ENCODE measurements around the gene PLCH2. TPM values are rescaled to one million over a fixed set of nuclear protein-coding genes. Genes with fewer than 3 reads are reported as not detected.

PLCH2 gene
- total RNA-seq, 1 donor from 2014 or later, result 3.8 TPM

DNA sequence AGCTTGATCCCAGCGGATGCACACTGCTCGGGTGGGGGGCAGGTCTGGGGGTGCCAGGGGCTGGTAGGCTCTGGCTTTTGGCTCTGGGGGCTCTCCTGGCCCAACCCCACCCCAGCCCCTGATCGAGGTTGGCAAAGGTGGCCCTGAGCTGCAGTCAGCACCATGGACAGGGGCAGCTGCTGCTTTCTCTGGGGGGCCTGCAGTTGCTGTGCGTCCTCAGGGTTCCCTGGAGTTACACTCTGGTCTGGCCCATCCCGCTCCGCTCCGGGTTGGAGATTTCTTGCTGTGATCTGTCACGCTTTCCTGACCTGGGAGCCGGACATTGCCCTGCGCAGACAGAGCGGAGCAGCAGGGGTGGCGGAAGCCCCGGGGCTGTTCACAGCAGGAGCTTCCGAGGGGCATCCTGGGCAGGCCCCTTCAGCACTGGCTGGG, 8.0 kb upstream of the PLCH2 start:
- peaks cover 82% of the 10 kb centered on the region for H3K27me3 ChIP-seq (ENCODE audit: low read depth)
- no peaks in the 10 kb centered on the region for H3K4me1 ChIP-seq
- no peak for ATAC-seq
- H3K36me3 ChIP-seq, result no peaks in the 10 kb centered on the region
- H3K9me3 ChIP-seq, result no peaks in the 10 kb centered on the region
- TF ChIP-seq, protein P1, sequence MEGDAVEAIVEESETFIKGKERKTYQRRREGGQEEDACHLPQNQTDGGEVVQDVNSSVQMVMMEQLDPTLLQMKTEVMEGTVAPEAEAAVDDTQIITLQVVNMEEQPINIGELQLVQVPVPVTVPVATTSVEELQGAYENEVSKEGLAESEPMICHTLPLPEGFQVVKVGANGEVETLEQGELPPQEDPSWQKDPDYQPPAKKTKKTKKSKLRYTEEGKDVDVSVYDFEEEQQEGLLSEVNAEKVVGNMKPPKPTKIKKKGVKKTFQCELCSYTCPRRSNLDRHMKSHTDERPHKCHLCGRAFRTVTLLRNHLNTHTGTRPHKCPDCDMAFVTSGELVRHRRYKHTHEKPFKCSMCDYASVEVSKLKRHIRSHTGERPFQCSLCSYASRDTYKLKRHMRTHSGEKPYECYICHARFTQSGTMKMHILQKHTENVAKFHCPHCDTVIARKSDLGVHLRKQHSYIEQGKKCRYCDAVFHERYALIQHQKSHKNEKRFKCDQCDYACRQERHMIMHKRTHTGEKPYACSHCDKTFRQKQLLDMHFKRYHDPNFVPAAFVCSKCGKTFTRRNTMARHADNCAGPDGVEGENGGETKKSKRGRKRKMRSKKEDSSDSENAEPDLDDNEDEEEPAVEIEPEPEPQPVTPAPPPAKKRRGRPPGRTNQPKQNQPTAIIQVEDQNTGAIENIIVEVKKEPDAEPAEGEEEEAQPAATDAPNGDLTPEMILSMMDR (IDR thresholded peaks at IDR 0.05), result no peak
- DNase-seq, result no peak
- H3K4me3 ChIP-seq, result no peak overlapping the region
- no peak overlapping the region for H3K27ac ChIP-seq
- intact Hi-C loops (cut with DNase I), result no loop called here

DNA sequence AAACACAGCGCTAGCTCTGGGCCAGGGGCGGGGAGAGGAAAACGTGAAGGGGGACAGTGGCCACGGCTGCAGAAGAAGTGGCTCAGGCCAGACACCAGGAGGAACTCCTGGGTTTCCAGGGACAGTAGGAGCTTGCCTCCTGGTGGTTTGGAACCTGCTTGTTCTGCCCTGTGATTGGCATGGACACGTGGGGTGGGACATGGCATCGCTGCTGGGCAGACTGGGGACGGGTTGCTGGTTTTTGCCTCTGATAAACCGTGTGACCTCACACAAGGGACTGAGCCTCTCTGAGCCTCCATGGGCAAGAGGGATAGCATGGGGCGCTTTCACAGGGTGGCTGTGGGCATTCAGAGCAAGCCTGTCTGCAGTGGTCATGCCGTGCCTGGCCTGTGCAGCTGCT, 7.5 kb upstream of the PLCH2 start:
- no peak overlapping the region for H3K27ac ChIP-seq
- TF ChIP-seq, protein P1 (IDR thresholded peaks at IDR 0.05), result no peak
- H3K9me3 ChIP-seq, result no peaks in the 10 kb centered on the region
- no peaks in the 10 kb centered on the region for H3K4me1 ChIP-seq
- no peak overlapping the region for H3K4me3 ChIP-seq
- H3K36me3 ChIP-seq, result no peaks in the 10 kb centered on the region
- no peak for DNase-seq
- intact Hi-C loops (cut with DNase I), result no loop called here
- ATAC-seq, result no peak
- peaks cover 77% of the 10 kb centered on the region for H3K27me3 ChIP-seq (ENCODE audit: low read depth)

DNA sequence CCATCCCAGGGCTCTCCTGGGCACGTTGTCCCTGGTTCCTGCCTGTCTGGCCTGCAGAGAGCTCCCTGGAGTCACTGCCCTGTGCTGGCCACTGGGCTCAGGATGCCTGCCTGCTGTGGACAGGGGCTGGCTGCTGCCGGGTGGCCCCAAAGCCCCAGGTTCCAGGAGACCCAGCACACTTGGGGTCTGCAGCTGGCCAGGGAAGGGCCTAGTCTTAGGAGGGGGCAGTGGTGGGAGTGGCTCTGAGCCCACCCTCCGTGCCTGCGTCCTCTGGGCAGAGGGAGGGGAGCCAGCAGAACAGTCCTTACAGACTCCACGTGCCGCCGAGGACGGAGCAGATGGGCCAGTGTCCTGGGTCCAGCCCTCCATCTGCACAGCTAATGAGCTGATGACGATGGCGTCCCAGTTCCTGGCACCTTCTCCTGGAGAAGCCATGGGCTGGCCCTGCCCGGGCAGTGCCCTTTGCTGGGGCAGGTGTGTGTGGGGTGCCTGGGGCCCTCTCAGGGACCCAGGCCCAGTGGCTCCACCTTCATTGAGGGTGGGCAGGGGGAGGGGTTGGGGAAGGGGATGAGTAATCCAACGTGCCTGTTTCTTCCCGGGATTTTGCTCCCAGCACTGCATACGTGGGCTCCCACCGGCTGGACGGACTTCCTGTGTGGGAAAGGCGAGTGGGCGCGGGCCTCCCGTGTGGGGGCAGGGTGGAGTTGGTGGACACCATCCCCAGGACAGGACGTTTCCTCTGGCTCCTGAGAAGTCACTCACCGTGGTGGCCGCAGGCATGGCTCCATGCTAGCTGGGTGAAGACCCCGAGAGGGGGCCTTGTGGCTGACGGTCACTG, 6.8 kb upstream of the PLCH2 start:
- intact Hi-C loops (cut with DNase I), result no loop called here
- no peak overlapping the region for H3K27ac ChIP-seq
- no peak for ATAC-seq
- TF ChIP-seq, protein P1 (IDR thresholded peaks at IDR 0.05), result no peak
- no peaks in the 10 kb centered on the region for H3K4me1 ChIP-seq
- H3K27me3 ChIP-seq (ENCODE audit: low read depth), result peaks cover 69% of the 10 kb centered on the region
- H3K4me3 ChIP-seq, result no peak overlapping the region
- no peaks in the 10 kb centered on the region for H3K9me3 ChIP-seq
- DNase-seq, result no peak
- no peaks in the 10 kb centered on the region for H3K36me3 ChIP-seq

DNA sequence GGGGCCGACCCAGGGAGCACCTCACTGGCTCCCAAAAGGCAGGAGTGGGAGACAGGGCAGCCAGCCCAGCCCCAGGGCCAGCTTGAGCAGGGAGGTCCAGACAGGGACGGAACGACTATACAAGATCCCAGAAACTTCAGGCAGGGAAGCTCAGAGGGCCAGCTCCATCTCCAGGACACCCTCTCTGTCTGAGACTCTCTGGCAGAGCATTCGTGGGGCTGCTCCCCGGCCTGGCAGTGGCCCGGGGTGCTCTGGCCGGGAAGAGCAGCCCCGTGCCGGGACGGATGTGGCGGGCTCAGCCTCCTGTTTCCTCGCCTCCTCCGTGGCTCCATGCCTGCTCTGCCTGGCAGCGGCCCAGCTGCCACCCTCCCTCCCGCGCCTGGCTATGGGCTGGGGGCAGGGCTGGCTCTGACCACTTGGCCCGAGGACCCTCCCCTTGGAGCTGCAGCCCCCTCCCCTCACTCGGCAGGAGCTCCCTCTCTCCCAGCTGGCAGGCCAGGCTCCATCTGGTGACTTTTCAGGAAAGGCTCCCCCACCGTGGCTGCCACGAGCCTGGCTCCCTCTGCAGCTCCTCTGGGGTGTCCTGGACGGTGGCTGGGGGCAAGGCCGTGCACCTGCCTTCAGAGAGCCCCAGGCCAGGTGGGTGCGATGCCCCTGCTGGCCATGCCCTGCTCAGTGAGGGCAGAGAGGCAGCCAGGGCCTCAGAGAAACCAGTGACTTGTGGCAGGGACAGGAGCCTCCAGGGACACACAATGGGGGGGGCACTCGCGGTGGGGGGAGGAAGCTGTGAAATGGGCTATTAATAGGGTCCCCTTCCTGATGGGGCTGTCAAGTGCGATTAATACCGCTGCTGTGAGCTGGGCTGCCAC, 5.6 kb upstream of the PLCH2 start:
- no peak for DNase-seq
- Histone ChIP-seq H3K9me3 (no peaks in the 10 kb centered on the region), H3K36me3 (no peaks in the 10 kb centered on the region), H3K27ac (no peak overlapping the region), H3K4me3 (no peak overlapping the region), H3K27me3 (ENCODE audit: low read depth) (peaks cover 63% of the 10 kb centered on the region), H3K4me1 (no peaks in the 10 kb centered on the region)
- intact Hi-C loops (cut with DNase I), result no loop called here
- TF ChIP-seq, protein P1 (IDR thresholded peaks at IDR 0.05), result no peak
- no peak for ATAC-seq

DNA sequence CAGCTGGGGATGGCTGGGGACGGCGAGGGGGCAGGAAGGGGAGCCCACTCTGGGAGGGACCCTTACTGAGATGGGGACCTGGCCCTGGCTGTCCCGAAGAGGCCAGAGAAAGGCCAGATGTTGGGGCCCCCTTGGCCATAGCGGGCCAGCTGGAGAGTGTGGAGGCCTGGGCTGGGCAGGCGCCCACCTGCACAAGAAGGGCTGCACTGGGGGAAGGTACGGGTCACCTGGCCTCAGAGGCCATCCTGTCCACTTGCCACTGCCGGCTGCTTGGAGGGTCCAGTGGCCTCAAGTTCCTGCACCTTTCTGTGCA, 5.0 kb upstream of the PLCH2 start:
- Histone ChIP-seq H3K36me3 (no peaks in the 10 kb centered on the region), H3K9me3 (no peaks in the 10 kb centered on the region), H3K27me3 (ENCODE audit: low read depth) (peaks cover 58% of the 10 kb centered on the region), H3K4me1 (no peaks in the 10 kb centered on the region), H3K4me3 (no peak overlapping the region), H3K27ac (no peak overlapping the region)
- DNase-seq, result no peak
- TF ChIP-seq, protein P1 (IDR thresholded peaks at IDR 0.05), result no peak
- intact Hi-C loops (cut with DNase I), result no loop called here
- ATAC-seq, result no peak
